GM18868 (cell line): ENCODE measurements around the gene S1PR3.

Source experiments
- ATAC-seq: cut with Tn5 transposase; IDR thresholded peaks from one replicate; pipeline ENCODE4 v1.9.1; 2021; ENCODE audit warnings: mild to moderate bottlenecking, moderate library complexity; ENCODE audit not compliant: unreplicated experiment

S1PR3 gene

DNA sequence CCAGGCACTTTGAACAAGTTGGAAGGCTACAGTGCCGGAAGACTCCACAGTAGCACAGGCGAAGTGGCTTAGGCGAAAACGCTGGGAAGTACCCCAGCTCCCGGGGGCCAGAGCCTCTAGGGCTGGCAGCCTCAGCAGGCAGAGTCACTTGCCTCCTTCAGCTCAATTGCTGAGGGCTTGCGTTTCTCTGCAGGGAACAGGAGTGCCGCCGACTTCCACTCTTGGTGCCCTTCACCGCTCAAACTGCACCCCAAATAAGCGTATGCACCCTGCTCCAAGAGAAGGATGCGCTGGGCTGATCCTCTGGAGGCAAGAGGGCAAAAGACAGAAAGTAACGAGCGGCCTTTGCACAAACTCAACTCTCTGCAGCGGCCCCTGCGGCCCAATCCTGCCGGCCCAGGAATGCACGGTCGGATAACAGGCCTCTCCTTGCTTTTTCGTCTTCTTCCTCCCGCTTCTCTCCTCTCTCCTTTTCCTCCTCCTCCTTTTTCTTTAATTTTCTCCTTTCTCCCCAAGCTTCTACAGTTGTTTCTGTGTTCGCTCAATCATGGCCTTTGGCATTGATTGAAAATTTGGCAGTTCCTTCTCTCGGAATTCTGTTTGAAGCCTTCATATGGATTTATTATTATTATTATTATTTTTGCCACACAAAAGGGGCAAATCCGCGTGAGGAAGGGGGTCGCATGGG lies 1.1 kb upstream of the S1PR3 start:
- ATAC-seq, result no peak

- ATAC-seq, result no peak
Measured at GRCh38 chr9:88990729-88991065, 571 bp upstream of the S1PR3 start.

- ATAC-seq, result no peak
Measured at GRCh38 chr9:88992556-88992955, 1.3 kb downstream of the S1PR3 start.

GRCh38 chr9:88993327-88993726 lies 2.1 kb downstream of the S1PR3 start:
- ATAC-seq, result no peak

- no peak for ATAC-seq
Measured at GRCh38 chr9:88993871-88994460, 2.7 kb downstream of the S1PR3 start.

GRCh38 chr9:88994469-88995199 lies 3.4 kb downstream of the S1PR3 start:
- ATAC-seq, result no peak

- ATAC-seq, result no peak
Measured at GRCh38 chr9:88995200-88995577, 3.9 kb downstream of the S1PR3 start.

DNA sequence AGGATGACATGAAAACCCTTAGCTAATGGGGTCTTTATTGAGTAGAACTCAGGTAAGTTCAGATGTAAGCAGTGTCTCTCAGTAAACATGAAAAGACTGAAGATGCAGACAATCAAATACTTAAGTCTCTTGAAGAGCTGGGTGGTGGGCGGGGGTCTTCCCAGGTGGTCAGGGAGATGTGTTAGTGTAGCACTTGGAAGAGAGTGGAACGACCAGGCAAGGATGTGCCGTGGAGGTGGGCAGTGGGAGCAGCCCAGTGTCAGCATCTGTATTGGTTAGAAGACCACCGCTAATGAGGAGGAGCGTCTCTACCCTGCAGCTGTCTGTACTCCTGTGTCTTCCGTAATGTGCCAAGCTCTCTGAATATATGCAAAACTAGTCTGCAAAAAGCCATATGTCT lies 4.4 kb downstream of the S1PR3 start:
- ATAC-seq, result no peak

DNA sequence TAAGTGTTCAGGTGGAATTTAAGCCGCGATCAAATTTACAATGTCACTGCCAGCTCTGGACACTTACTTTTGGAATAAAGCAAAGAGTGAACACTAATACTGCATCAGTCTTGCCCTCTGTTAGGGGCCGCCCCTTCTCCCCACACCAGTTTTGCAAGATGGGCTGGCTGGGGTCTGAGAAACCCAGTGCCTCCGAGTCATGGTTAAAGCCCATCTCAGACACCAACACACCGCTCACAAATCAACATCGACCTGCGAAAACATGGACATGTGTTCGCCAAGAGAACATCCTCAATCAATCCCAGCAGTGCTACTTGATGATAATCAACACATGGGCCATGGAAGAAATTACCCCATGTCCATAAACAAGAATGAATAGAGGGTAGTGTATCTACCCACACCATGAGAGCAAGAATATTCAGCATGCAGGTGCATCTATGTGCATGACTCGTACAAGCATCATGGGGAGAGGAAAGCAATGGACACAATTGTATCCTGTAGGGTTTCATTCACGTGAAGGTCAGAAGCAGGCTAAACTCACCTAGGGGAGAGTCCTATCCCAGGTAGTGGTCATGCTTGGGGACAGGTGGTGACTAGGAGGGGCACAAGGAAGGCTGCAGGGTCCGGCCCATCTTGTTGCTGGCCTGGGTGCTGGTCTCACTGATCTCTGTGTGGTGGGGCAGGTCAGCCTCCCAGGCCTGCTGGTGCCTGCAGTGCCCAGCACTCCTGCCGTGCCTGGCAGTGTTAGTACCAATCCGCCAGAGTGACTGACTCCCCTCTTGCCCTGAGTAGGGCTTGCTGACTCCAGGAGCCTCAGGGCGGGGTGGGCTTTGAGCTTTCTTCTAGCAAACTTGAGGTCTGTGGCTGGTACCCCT lies 5.0 kb downstream of the S1PR3 start:
- no peak for ATAC-seq

DNA sequence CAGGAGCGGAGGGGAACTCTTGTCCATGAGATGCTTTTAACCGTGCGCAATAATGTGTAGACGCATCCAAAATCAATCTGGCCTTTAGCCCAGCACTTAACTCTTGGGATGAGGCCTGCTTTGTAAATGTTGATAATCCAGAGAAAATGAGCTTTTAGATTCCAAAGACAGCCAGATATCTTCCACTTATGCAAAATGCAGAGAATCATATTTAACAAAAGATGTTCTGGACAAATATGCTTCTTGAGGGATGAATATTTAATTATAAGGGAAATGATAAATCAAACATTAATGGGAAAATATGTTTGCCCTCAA lies 5.6 kb downstream of the S1PR3 start:
- ATAC-seq, result no peak

GRCh38 chr9:88997646-88998045 lies 6.4 kb downstream of the S1PR3 start:
- ATAC-seq, result no peak

- ATAC-seq, result no peak
Measured at GRCh38 chr9:88998503-88998902, 7.2 kb downstream of the S1PR3 start.

GRCh38 chr9:88998911-88999310 lies 7.6 kb downstream of the S1PR3 start:
- ATAC-seq, result no peak

DNA sequence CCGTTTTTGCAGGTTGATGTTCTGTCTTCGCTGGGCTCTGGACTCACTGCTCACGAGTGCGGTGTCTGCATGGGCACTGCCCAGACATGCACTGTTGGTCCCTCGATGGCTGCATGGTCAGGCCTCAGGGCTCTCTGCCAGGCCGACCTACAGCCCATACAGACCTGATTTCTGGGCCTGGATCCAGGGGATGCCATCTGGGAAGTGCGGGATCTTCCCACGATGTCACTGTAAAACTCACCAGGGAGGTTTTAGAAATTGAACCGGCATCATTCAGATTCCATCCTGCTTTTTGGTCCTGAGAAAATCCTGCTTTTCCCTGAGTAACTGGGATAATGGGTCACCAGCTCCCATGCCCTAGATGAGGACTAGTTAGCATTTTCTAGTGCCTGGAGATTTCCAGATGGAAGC lies 9.1 kb downstream of the S1PR3 start:
- no peak for ATAC-seq

- ATAC-seq, result peak; percentile 66
Measured at GRCh38 chr9:89000973-89001916, 10.0 kb downstream of the S1PR3 start.

GRCh38 chr9:89001917-89002540 lies 10.8 kb downstream of the S1PR3 start:
- no peak for ATAC-seq

- ATAC-seq, result no peak
Measured at GRCh38 chr9:89002987-89003386, 11.7 kb downstream of the S1PR3 start.

GRCh38 chr9:89005323-89005722 lies 14.1 kb downstream of the S1PR3 start:
- ATAC-seq, result no peak

GRCh38 chr9:89006267-89006666 lies 15.0 kb downstream of the S1PR3 start:
- no peak for ATAC-seq
